ENCODE results near the gene SH3GL3. TPM values are rescaled to one million over a fixed set of nuclear protein-coding genes. Genes with fewer than 3 reads are reported as not detected.

Gene SH3GL3
- total RNA-seq, 1 experiment from 2014 or later = 0.24 TPM

Other genes with a start within 250 kb of the SH3GL3 start
- 29.3 and 33.3 TPM in 2 replicates for gene HDGFL3, start 239.5 kb upstream of the SH3GL3 start, total RNA-seq (2014; rRNA removed; shearing (Covaris generic))
- gene BNC1, start 162.7 kb upstream of the SH3GL3 start, total RNA-seq (2014; rRNA removed; shearing (Covaris generic)) = 6.6 and 8.8 TPM in 2 replicates
- not detected in 2 replicates for gene ADAMTSL3, start 206.8 kb downstream of the SH3GL3 start, total RNA-seq (2014; rRNA removed; shearing (Covaris generic))